ENCODE results near the gene ZDHHC5. TPM values are rescaled to one million over a fixed set of nuclear protein-coding genes. Genes with fewer than 3 reads are reported as not detected.
"Not testable (repeated sequence)": the region's sequence is repeated elsewhere in the genome, so short reads cannot be mapped to it uniquely, and the experiment has no call there.

The ZDHHC5 gene
- total RNA-seq, 1 donor from 2014 or later, result 60.7 TPM

- peak; percentile 81 for DNase-seq (ENCODE audit: low spot score)
Measured at GRCh38 chr11:57644748-57645688, 22.9 kb upstream of the ZDHHC5 start.

- no peak for DNase-seq (ENCODE audit: low spot score)
Measured at GRCh38 chr11:57645689-57646085, 22.2 kb upstream of the ZDHHC5 start.

- DNase-seq (ENCODE audit: low spot score), result no peak
Measured at GRCh38 chr11:57646194-57646798, 21.6 kb upstream of the ZDHHC5 start.

- DNase-seq (ENCODE audit: low spot score), result no peak
Measured at GRCh38 chr11:57646799-57647303, 21.1 kb upstream of the ZDHHC5 start.

GRCh38 chr11:57647372-57647771 lies 20.5 kb upstream of the ZDHHC5 start:
- DNase-seq (ENCODE audit: low spot score), result no peak

- no peak for DNase-seq (ENCODE audit: low spot score)
Measured at GRCh38 chr11:57647960-57648800, 19.7 kb upstream of the ZDHHC5 start.

GRCh38 chr11:57648801-57649735 lies 18.8 kb upstream of the ZDHHC5 start:
- DNase-seq (ENCODE audit: low spot score), result no peak

GRCh38 chr11:57649826-57650738 lies 17.8 kb upstream of the ZDHHC5 start, which contains the start of gene YPEL4:
TSS of gene YPEL4 (minus strand) at chr11:57649912. CDS start at chr11:57647107, 2,805 bp downstream.
- no peak for DNase-seq (ENCODE audit: low spot score)

- DNase-seq (ENCODE audit: low spot score), result no peak
Measured at GRCh38 chr11:57650739-57651090, 17.2 kb upstream of the ZDHHC5 start.

- no peak for DNase-seq (ENCODE audit: low spot score)
Measured at GRCh38 chr11:57651408-57651807, 16.5 kb upstream of the ZDHHC5 start.

- DNase-seq (ENCODE audit: low spot score), result not testable (repeated sequence)
Measured at GRCh38 chr11:57652230-57652629, 15.7 kb upstream of the ZDHHC5 start.

- DNase-seq (ENCODE audit: low spot score), result no peak
Measured at GRCh38 chr11:57652662-57653061, 15.3 kb upstream of the ZDHHC5 start.

- no peak for DNase-seq (ENCODE audit: low spot score)
Measured at GRCh38 chr11:57653163-57653562, 14.8 kb upstream of the ZDHHC5 start.

- DNase-seq (ENCODE audit: low spot score), result no peak
Measured at GRCh38 chr11:57656885-57657193, 11.1 kb upstream of the ZDHHC5 start.

GRCh38 chr11:57657194-57658022 lies 10.5 kb upstream of the ZDHHC5 start, which contains the start of gene CLP1:
TSS of gene CLP1 (plus strand) at chr11:57657762. CDS start at chr11:57659477, 1,715 bp downstream.
- peak; percentile 100 for DNase-seq (ENCODE audit: low spot score)

- no peak for DNase-seq (ENCODE audit: low spot score)
Measured at GRCh38 chr11:57658023-57658361, 9.9 kb upstream of the ZDHHC5 start.

GRCh38 chr11:57659669-57660068 lies 8.2 kb upstream of the ZDHHC5 start:
- DNase-seq (ENCODE audit: low spot score), result no peak

GRCh38 chr11:57662893-57663292 lies 5.0 kb upstream of the ZDHHC5 start:
- no peak for DNase-seq (ENCODE audit: low spot score)

GRCh38 chr11:57663975-57664374 lies 3.9 kb upstream of the ZDHHC5 start:
- no peak for DNase-seq (ENCODE audit: low spot score)
